HEK293 (cell line): ENCODE measurements around the gene CDT1.

Experiments used
- CTCF ChIA-PET: fragments of 350-600 bp; formaldehyde crosslinking; extraction: SDS; loops from one replicate; lab custom pipeline; 2021; ENCODE audit warnings: antibody characterized with exemption; lab: Yijun Ruan, JAX
- POLR2A ChIA-PET: fragments of 300-600 bp; formaldehyde crosslinking; extraction: SDS; loops from one replicate; lab custom pipeline; 2020; ENCODE audit warnings: antibody characterized with exemption, inconsistent platforms; lab: Yijun Ruan, JAX
- H3K27ac ChIP-seq: fragments of 200-500 bp; sonication (Bioruptor generic); 2 replicates; pipeline ENCODE4 v1.5.1; 2014; ENCODE audit warnings: low read depth, low read length, control low read depth, inconsistent platforms; ENCODE audit errors: extremely low read depth
- H3K36me3 ChIP-seq, 2 experiments: fragments of 200-500 bp in 1 of 2; sonication (Bioruptor generic) in 1 of 2; 1 replicate in 1 of 2; 2 replicates in 1 of 2; pipeline ENCODE4 v1.5.1; 2014 to 2017; ENCODE audit warnings: inconsistent platforms in 2 of 2, low read length in 2 of 2; ENCODE audit not compliant: control insufficient read depth in 2 of 2, insufficient read depth in 1 of 2
- H3K4me1 ChIP-seq: fragments of 200-500 bp; sonication (Bioruptor generic); 2 replicates; pipeline ENCODE4 v1.5.1; 2014; ENCODE audit warnings: mild to moderate bottlenecking, low read length, inconsistent platforms; ENCODE audit not compliant: control insufficient read depth, insufficient read depth
- H3K4me3 ChIP-seq: 2 replicates; pipeline ENCODE4 v1.5.1; 2011; ENCODE audit warnings: low read depth, mild to moderate bottlenecking, control low read depth, low read length, moderate library complexity
- H3K9me3 ChIP-seq: fragments of 200-500 bp; sonication (Bioruptor generic); 2 replicates; pipeline ENCODE4 v1.5.1; 2014; ENCODE audit warnings: low read depth, low read length, inconsistent platforms; ENCODE audit not compliant: control insufficient read depth, insufficient read depth
- HOXD13 ChIP-seq: sonication (generic); formaldehyde crosslinking; IDR thresholded peaks from 2 replicates; pipeline ENCODE4 v1.8.0; 2022; ENCODE audit warnings: missing genetic modification reagents, borderline replicate concordance
- KLF16 ChIP-seq: fragments of 450-650 bp; formaldehyde crosslinking; IDR thresholded peaks from 2 replicates; pipeline ENCODE4 v1.5.1; 2017; ENCODE audit warnings: missing biosample characterization, missing genetic modification characterization
- MEIS1 ChIP-seq: sonication (generic); formaldehyde crosslinking; IDR thresholded peaks from 2 replicates; pipeline ENCODE4 v1.8.1; 2022; ENCODE audit warnings: missing genetic modification reagents, mild to moderate bottlenecking, borderline replicate concordance
- MZF1 ChIP-seq: fragments of 450-650 bp; formaldehyde crosslinking; IDR thresholded peaks from 2 replicates; pipeline ENCODE4 v1.5.1; 2017; ENCODE audit warnings: missing biosample characterization, missing genetic modification characterization, borderline replicate concordance
- SCRT2 ChIP-seq: fragments of 450-650 bp; formaldehyde crosslinking; IDR thresholded peaks from 2 replicates; pipeline ENCODE4 v1.5.1; 2016; ENCODE audit warnings: missing biosample characterization, missing genetic modification characterization
- SP7 ChIP-seq: fragments of 450-650 bp; formaldehyde crosslinking; IDR thresholded peaks from 2 replicates; pipeline ENCODE4 v1.5.1; 2016; ENCODE audit warnings: missing biosample characterization, missing genetic modification characterization
- TSHZ1 ChIP-seq: fragments of 450-650 bp; formaldehyde crosslinking; IDR thresholded peaks from 2 replicates; pipeline ENCODE4 v1.5.1; 2016; ENCODE audit warnings: missing biosample characterization, missing genetic modification characterization, borderline replicate concordance
- WT1 ChIP-seq: fragments of 450-650 bp; formaldehyde crosslinking; IDR thresholded peaks from 2 replicates; pipeline ENCODE4 v1.5.1; 2016; ENCODE audit warnings: missing biosample characterization, missing genetic modification characterization
- ZEB2 ChIP-seq: fragments of 450-650 bp; formaldehyde crosslinking; IDR thresholded peaks from 2 replicates; pipeline ENCODE4 v1.5.1; 2016; ENCODE audit warnings: missing biosample characterization, missing genetic modification characterization
- ZFP37 ChIP-seq: fragments of 450-650 bp; formaldehyde crosslinking; IDR thresholded peaks from 2 replicates; pipeline ENCODE4 v1.5.1; 2016; ENCODE audit warnings: missing biosample characterization, missing genetic modification characterization
- ZNF140 ChIP-seq: fragments of 450-650 bp; formaldehyde crosslinking; IDR thresholded peaks from 2 replicates; pipeline ENCODE4 v1.5.1; 2016; ENCODE audit warnings: missing biosample characterization, missing genetic modification characterization
- ZNF18 ChIP-seq: fragments of 450-650 bp; formaldehyde crosslinking; IDR thresholded peaks from 2 replicates; pipeline ENCODE4 v1.5.1; 2016; ENCODE audit warnings: missing biosample characterization, missing genetic modification characterization
- ZNF2 ChIP-seq: fragments of 450-650 bp; formaldehyde crosslinking; IDR thresholded peaks from 2 replicates; pipeline ENCODE4 v1.5.1; 2016; ENCODE audit warnings: missing biosample characterization, missing genetic modification characterization
- ZNF202 ChIP-seq: fragments of 450-650 bp; formaldehyde crosslinking; IDR thresholded peaks from 2 replicates; pipeline ENCODE4 v1.5.1; 2016; ENCODE audit warnings: missing biosample characterization, missing genetic modification characterization, borderline replicate concordance
- ZNF266 ChIP-seq: fragments of 450-650 bp; formaldehyde crosslinking; IDR thresholded peaks from 2 replicates; pipeline ENCODE4 v1.5.1; 2016; ENCODE audit warnings: missing biosample characterization, missing genetic modification characterization, low read depth
- ZNF280D ChIP-seq: fragments of 450-650 bp; formaldehyde crosslinking; IDR thresholded peaks from 2 replicates; pipeline ENCODE4 v1.5.1; 2016; ENCODE audit warnings: missing biosample characterization, missing genetic modification characterization
- ZNF335 ChIP-seq: fragments of 450-650 bp; formaldehyde crosslinking; conservative IDR thresholded peaks from 2 replicates; pipeline ENCODE4 v1.5.1; 2016; ENCODE audit warnings: missing biosample characterization, missing genetic modification characterization
- ZNF37A ChIP-seq: fragments of 450-650 bp; IDR thresholded peaks from 2 replicates; pipeline ENCODE4 v1.5.1; 2018; ENCODE audit warnings: missing biosample characterization, missing genetic modification characterization
- ZNF391 ChIP-seq: fragments of 450-650 bp; formaldehyde crosslinking; IDR thresholded peaks from 2 replicates; pipeline ENCODE4 v1.5.1; 2016; ENCODE audit warnings: low read depth, missing biosample characterization, missing genetic modification characterization, borderline replicate concordance
- ZNF433 ChIP-seq: fragments of 450-650 bp; formaldehyde crosslinking; IDR thresholded peaks from 2 replicates; pipeline ENCODE4 v1.5.1; 2016; ENCODE audit warnings: missing biosample characterization, missing genetic modification characterization, low read depth
- ZNF473 ChIP-seq: fragments of 450-650 bp; formaldehyde crosslinking; IDR thresholded peaks from 2 replicates; pipeline ENCODE4 v1.5.1; 2017; ENCODE audit warnings: missing biosample characterization, missing genetic modification characterization
- ZNF514 ChIP-seq: fragments of 450-650 bp; formaldehyde crosslinking; IDR thresholded peaks from 2 replicates; pipeline ENCODE4 v1.5.1; 2016; ENCODE audit warnings: missing biosample characterization, missing genetic modification characterization
- ZNF529 ChIP-seq: fragments of 450-650 bp; formaldehyde crosslinking; IDR thresholded peaks from 2 replicates; pipeline ENCODE4 v1.5.1; 2017; ENCODE audit warnings: missing genetic modification characterization, missing biosample characterization; ENCODE audit not compliant: insufficient replicate concordance
- ZNF560 ChIP-seq: fragments of 450-650 bp; formaldehyde crosslinking; IDR thresholded peaks from 2 replicates; pipeline ENCODE4 v1.5.1; 2017; ENCODE audit warnings: missing biosample characterization, missing genetic modification characterization, borderline replicate concordance
- ZNF664 ChIP-seq: fragments of 450-650 bp; formaldehyde crosslinking; IDR thresholded peaks from 2 replicates; pipeline ENCODE4 v1.5.1; 2016; ENCODE audit warnings: missing biosample characterization, missing genetic modification characterization
- ZNF701 ChIP-seq: fragments of 450-650 bp; formaldehyde crosslinking; IDR thresholded peaks from 2 replicates; pipeline ENCODE4 v1.5.1; 2016; ENCODE audit warnings: missing biosample characterization, missing genetic modification characterization
- ZNF707 ChIP-seq: fragments of 450-650 bp; formaldehyde crosslinking; IDR thresholded peaks from 2 replicates; pipeline ENCODE4 v1.5.1; 2016; ENCODE audit warnings: missing biosample characterization, missing genetic modification characterization
- ZNF785 ChIP-seq: fragments of 450-650 bp; formaldehyde crosslinking; IDR thresholded peaks from 2 replicates; pipeline ENCODE4 v1.5.1; 2016; ENCODE audit warnings: missing biosample characterization, missing genetic modification characterization
- ZNF791 ChIP-seq: fragments of 450-650 bp; formaldehyde crosslinking; IDR thresholded peaks from 2 replicates; pipeline ENCODE4 v1.5.1; 2016; ENCODE audit warnings: missing biosample characterization, missing genetic modification characterization
- ZNF792 ChIP-seq: fragments of 450-650 bp; formaldehyde crosslinking; IDR thresholded peaks from 2 replicates; pipeline ENCODE4 v1.5.1; 2016; ENCODE audit warnings: missing biosample characterization, missing genetic modification characterization
- ZSCAN23 ChIP-seq: fragments of 450-650 bp; formaldehyde crosslinking; IDR thresholded peaks from 2 replicates; pipeline ENCODE4 v1.5.1; 2016; ENCODE audit warnings: missing biosample characterization, missing genetic modification characterization

The CDT1 gene

DNA sequence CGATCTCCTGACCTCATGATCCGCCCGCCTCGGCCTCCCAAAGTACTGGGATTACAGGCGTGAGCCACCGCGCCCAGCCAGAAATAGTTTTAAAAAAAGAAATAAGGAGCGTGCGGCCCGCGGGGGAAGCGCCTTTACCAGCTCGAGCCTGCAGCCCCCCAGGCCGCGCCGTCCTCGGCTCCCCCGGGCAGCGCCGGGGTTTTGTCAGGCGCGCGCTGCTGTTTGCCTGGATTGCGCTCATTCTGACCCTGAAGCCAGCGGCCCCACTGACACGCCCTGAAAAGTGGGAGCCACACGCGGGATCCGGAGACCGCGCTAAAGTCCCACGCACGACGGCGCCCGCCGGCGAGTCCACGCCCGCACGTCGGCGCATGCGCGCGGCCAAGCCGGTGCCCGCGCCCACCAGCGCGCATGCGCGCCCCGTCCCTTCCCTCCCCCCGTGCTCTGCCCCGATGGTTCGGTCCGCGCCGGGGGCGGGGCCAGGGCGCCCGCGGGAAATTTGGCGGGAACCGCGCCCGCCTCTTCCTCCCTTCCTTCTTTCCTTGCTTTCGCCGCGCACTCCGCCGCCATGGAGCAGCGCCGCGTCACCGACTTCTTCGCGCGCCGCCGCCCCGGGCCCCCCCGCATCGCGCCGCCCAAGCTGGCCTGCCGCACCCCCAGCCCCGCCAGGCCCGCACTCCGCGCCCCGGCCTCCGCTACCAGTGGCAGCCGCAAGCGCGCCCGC lies at the start of gene CDT1:
Gene CDT1 (plus strand): TSS at position 526 of the 724 bp plus-strand sequence. CDS start 43 bp downstream, at position 569.
- H3K36me3 ChIP-seq = peaks cover 0 to 54% of the 10 kb centered on the region in 2 experiments; a peak in 1 of 3 replicates
- TF ChIP-seq ZNF560 = no peak
- no peak for TF ChIP-seq ZNF473 (tag by site-specific recombination)
- no peak for TF ChIP-seq ZNF664 (tag by site-specific recombination)
- no peak for TF ChIP-seq ZSCAN23 (tag by site-specific recombination)
- TF ChIP-seq ZNF18 = no peak
- TF ChIP-seq ZNF791 (tag by site-specific recombination) = no peak
- TF ChIP-seq ZFP37 (tag by site-specific recombination) = no peak
- no peak for TF ChIP-seq MEIS1
- TF ChIP-seq ZNF202 = no peak
- 0 out of 2 replicates have a peak, but pooled peaks have one; percentile 28 for TF ChIP-seq SP7 (tag by site-specific recombination)
- TF ChIP-seq ZEB2 (tag by site-specific recombination) = 0 out of 2 replicates have a peak, but pooled peaks have one; percentile 27
- TF ChIP-seq ZNF37A (tag by site-specific recombination) = no peak
- 0 out of 2 replicates have a peak, but pooled peaks have one; percentile 31 for TF ChIP-seq WT1 (tag by site-specific recombination)
- TF ChIP-seq ZNF266 (tag by site-specific recombination) = no peak
- TF ChIP-seq ZNF529 = no peak
- peak; percentile 61; the same call in 1 of the 2 replicates for TF ChIP-seq KLF16
- no peak for TF ChIP-seq ZNF514
- no peak for TF ChIP-seq ZNF433
- TF ChIP-seq HOXD13 (CRISPR knock-in tag) = no peak
- no peak for TF ChIP-seq ZNF707
- TF ChIP-seq ZNF2 (tag by site-specific recombination) = no peak
- no peak for TF ChIP-seq SCRT2 (tag by site-specific recombination)
- no peak for TF ChIP-seq ZNF701
- TF ChIP-seq TSHZ1 = no peak
- TF ChIP-seq ZNF792 (tag by site-specific recombination) = no peak
- peak; percentile 91 for TF ChIP-seq ZNF335 (tag by site-specific recombination)
- TF ChIP-seq ZNF391 = no peak
- TF ChIP-seq ZNF280D = no peak
- no peak for TF ChIP-seq ZNF140 (tag by site-specific recombination)
- TF ChIP-seq MZF1 (tag by site-specific recombination) = no peak
- peak; percentile 88; the same call in 1 of the 2 replicates for TF ChIP-seq ZNF785 (tag by site-specific recombination)

More for the DNA sequence above, at the start of gene CDT1:
- Histone ChIP-seq H3K9me3 (no peaks in the 10 kb centered on the region), H3K4me1 (peaks cover 3% of the 10 kb centered on the region; the same call in 1 of the 2 replicates), H3K27ac (peak within 1 kb of the TSS; percentile 91), H3K4me3 (peak within 1 kb of the TSS; percentile 77)
- ChIA-PET POLR2A (interaction anchor here (0.6 to 1.7 kb wide), 6 partner anchors 16 to 66 kb away, joined by 3 to 6 read pairs (median 4); no protein-coding TSS in a partner anchor), CTCF (interaction anchor here (0.7 to 1.3 kb wide), 2 partner anchors 66 to 334 kb away, joined by 3 to 4 read pairs; no protein-coding TSS in a partner anchor)
